HEK293 (cell line): ENCODE data around the gene P2RX6.

Experiments
- CTCF ChIA-PET: fragments of 350-600 bp; formaldehyde crosslinking; extraction: SDS; loops from one replicate; lab custom pipeline; 2021; ENCODE audit warnings: antibody characterized with exemption; lab: Yijun Ruan, JAX
- POLR2A ChIA-PET: fragments of 300-600 bp; formaldehyde crosslinking; extraction: SDS; loops from one replicate; lab custom pipeline; 2020; ENCODE audit warnings: antibody characterized with exemption, inconsistent platforms; lab: Yijun Ruan, JAX
- H3K27ac ChIP-seq: fragments of 200-500 bp; sonication (Bioruptor generic); 2 replicates; pipeline ENCODE4 v1.5.1; 2014; ENCODE audit warnings: low read depth, low read length, control low read depth, inconsistent platforms; ENCODE audit errors: extremely low read depth
- H3K36me3 ChIP-seq, 2 experiments: fragments of 200-500 bp in 1 of 2; sonication (Bioruptor generic) in 1 of 2; 1 replicate in 1 of 2; 2 replicates in 1 of 2; pipeline ENCODE4 v1.5.1; 2014 to 2017; ENCODE audit warnings: inconsistent platforms in 2 of 2, low read length in 2 of 2; ENCODE audit not compliant: control insufficient read depth in 2 of 2, insufficient read depth in 1 of 2
- H3K4me1 ChIP-seq: fragments of 200-500 bp; sonication (Bioruptor generic); 2 replicates; pipeline ENCODE4 v1.5.1; 2014; ENCODE audit warnings: mild to moderate bottlenecking, low read length, inconsistent platforms; ENCODE audit not compliant: control insufficient read depth, insufficient read depth
- H3K4me3 ChIP-seq: 2 replicates; pipeline ENCODE4 v1.5.1; 2011; ENCODE audit warnings: low read depth, mild to moderate bottlenecking, control low read depth, low read length, moderate library complexity
- H3K9me3 ChIP-seq: fragments of 200-500 bp; sonication (Bioruptor generic); 2 replicates; pipeline ENCODE4 v1.5.1; 2014; ENCODE audit warnings: low read depth, low read length, inconsistent platforms; ENCODE audit not compliant: control insufficient read depth, insufficient read depth
- BCL6B ChIP-seq: fragments of 450-650 bp; formaldehyde crosslinking; IDR thresholded peaks from 2 replicates; pipeline ENCODE4 v1.5.1; 2017; ENCODE audit warnings: missing biosample characterization, missing genetic modification characterization
- CTCF ChIP-seq: fragments of 450-650 bp; formaldehyde crosslinking; IDR thresholded peaks from 2 replicates; pipeline ENCODE4 v1.5.1; 2016; ENCODE audit warnings: missing biosample characterization, missing genetic modification characterization
- KLF17 ChIP-seq: fragments of 450-650 bp; formaldehyde crosslinking; IDR thresholded peaks from 2 replicates; pipeline ENCODE4 v1.5.1; 2016; ENCODE audit warnings: missing biosample characterization, missing genetic modification characterization
- REPIN1 ChIP-seq: fragments of 450-650 bp; formaldehyde crosslinking; IDR thresholded peaks from 2 replicates; pipeline ENCODE4 v1.5.1; 2017; ENCODE audit warnings: missing biosample characterization, missing genetic modification characterization, low read depth
- TRIM28 ChIP-seq: IDR thresholded peaks from 2 replicates; pipeline ENCODE4 v1.6.1; 2011; ENCODE audit warnings: low read length, control low read depth, borderline replicate concordance
- ZBTB11 ChIP-seq: fragments of 450-650 bp; formaldehyde crosslinking; conservative IDR thresholded peaks from 2 replicates; pipeline ENCODE4 v1.5.1; 2016; ENCODE audit warnings: low read depth, missing biosample characterization, missing genetic modification characterization
- ZBTB8A ChIP-seq: fragments of 450-650 bp; formaldehyde crosslinking; IDR thresholded peaks from 2 replicates; pipeline ENCODE4 v1.5.1; 2016; ENCODE audit warnings: missing biosample characterization, missing genetic modification characterization
- ZFHX2 ChIP-seq: fragments of 450-650 bp; formaldehyde crosslinking; conservative IDR thresholded peaks from 2 replicates; pipeline ENCODE4 v1.5.1; 2016; ENCODE audit warnings: missing biosample characterization, missing genetic modification characterization
- ZNF202 ChIP-seq: fragments of 450-650 bp; formaldehyde crosslinking; IDR thresholded peaks from 2 replicates; pipeline ENCODE4 v1.5.1; 2016; ENCODE audit warnings: missing biosample characterization, missing genetic modification characterization, borderline replicate concordance
- ZNF426 ChIP-seq: fragments of 450-650 bp; formaldehyde crosslinking; IDR thresholded peaks from 2 replicates; pipeline ENCODE4 v1.5.1; 2017; ENCODE audit warnings: missing biosample characterization, missing genetic modification characterization, mild to moderate bottlenecking, inconsistent platforms, moderate library complexity
- ZNF513 ChIP-seq: fragments of 450-650 bp; IDR thresholded peaks from 2 replicates; pipeline ENCODE4 v1.5.1; 2018; ENCODE audit warnings: missing biosample characterization, missing genetic modification characterization
- ZNF677 ChIP-seq: fragments of 450-650 bp; IDR thresholded peaks from 2 replicates; pipeline ENCODE4 v1.5.0; 2018; ENCODE audit warnings: missing biosample characterization, mild to moderate bottlenecking, missing genetic modification characterization, moderate library complexity

Gene P2RX6

GRCh38 chr22:21015466-21016006 is 571 bp downstream of the P2RX6 start:
- ChIA-PET CTCF (interaction anchor here (0.7 to 1.7 kb wide), 4 partner anchors 22 to 130 kb away, joined by 3 read pairs; no protein-coding TSS in a partner anchor), POLR2A (interaction anchor here (1.2 to 1.7 kb wide), 3 partner anchors 12 to 33 kb away, joined by 6 to 7 read pairs (median 7); partner anchors contain the start of genes LZTR1 and THAP7)
- TF ChIP-seq TRIM28 (no peak), ZBTB8A (tag by site-specific recombination) (no peak), ZNF677 (no peak), KLF17 (no peak), ZNF513 (no peak), BCL6B (tag by site-specific recombination) (no peak), REPIN1 (tag by site-specific recombination) (no peak), ZNF202 (no peak), ZBTB11 (tag by site-specific recombination) (no peak), ZNF426 (tag by site-specific recombination) (no peak)
- Histone ChIP-seq H3K4me1 (no peaks in the 10 kb centered on the region), H3K9me3 (no peaks in the 10 kb centered on the region), H3K27ac (no peak overlapping the region), H3K4me3 (no peak overlapping the region), H3K36me3 (no peaks in the 10 kb centered on the region)

- POLR2A ChIA-PET = no interaction called here
- H3K27ac ChIP-seq = no peak overlapping the region
- H3K4me1 ChIP-seq = no peaks in the 10 kb centered on the region
- H3K36me3 ChIP-seq = no peaks in the 10 kb centered on the region
- no peak overlapping the region for H3K4me3 ChIP-seq
- no peaks in the 10 kb centered on the region for H3K9me3 ChIP-seq
- CTCF ChIA-PET = interaction anchor here (0.6 kb wide), 1 partner anchor 52 kb away, joined by 3 read pairs; no protein-coding TSS in a partner anchor
- no peak for TF ChIP-seq CTCF (tag by site-specific recombination)
- TF ChIP-seq ZFHX2 (tag by site-specific recombination) = peak; percentile 21; the same call in 1 of the 2 replicates
Observed at GRCh38 chr22:21016644-21017420, 1.9 kb downstream of the P2RX6 start.
